RWPE2 (cell line): ENCODE results near the gene ZNF678.
"Not testable (repeated sequence)": the region's sequence is repeated elsewhere in the genome, so short reads cannot be mapped to it uniquely, and the experiment has no call there.

Experiments
- ATAC-seq: fragments of 200-7000 bp; cut with Tn5 transposase; 3 replicates; pipeline ENCODE4 v1.9.1; 2021; ENCODE audit warnings: low read depth
- DNase-seq: peaks from one replicate; pipeline ENCODE4 v3.0.0-alpha.2; 2020; ENCODE audit warnings: low spot score
- H3K27ac ChIP-seq: fragments of 450-650 bp; 2 replicates; pipeline ENCODE4 v1.5.1; 2017; ENCODE audit warnings: mild to moderate bottlenecking; ENCODE audit not compliant: poor library complexity, severe bottlenecking
- H3K27me3 ChIP-seq: fragments of 250-450 bp; sonication (Bioruptor Pico); 2 replicates; pipeline ENCODE4 v1.5.1; 2021; ENCODE audit warnings: mild to moderate bottlenecking, moderate library complexity; ENCODE audit not compliant: insufficient read depth, poor library complexity, severe bottlenecking
- H3K36me3 ChIP-seq: fragments of 250-450 bp; sonication (Bioruptor Pico); 2 replicates; pipeline ENCODE4 v1.5.1; 2020; ENCODE audit warnings: low read depth, mild to moderate bottlenecking, moderate library complexity
- H3K4me1 ChIP-seq: fragments of 250-450 bp; sonication (Bioruptor Pico); 2 replicates; pipeline ENCODE4 v1.5.1; 2021; ENCODE audit warnings: mild to moderate bottlenecking, moderate library complexity; ENCODE audit not compliant: insufficient read depth, poor library complexity, severe bottlenecking
- H3K4me3 ChIP-seq: fragments of 250-450 bp; sonication (Bioruptor Pico); 2 replicates; pipeline ENCODE4 v1.5.1; 2021; ENCODE audit warnings: mild to moderate bottlenecking, moderate library complexity; ENCODE audit not compliant: severe bottlenecking
- H3K9me3 ChIP-seq: fragments of 250-450 bp; sonication (Bioruptor Pico); 2 replicates; pipeline ENCODE4 v1.5.1; 2021; ENCODE audit warnings: mild to moderate bottlenecking, moderate library complexity; ENCODE audit not compliant: severe bottlenecking
- CTCF ChIP-seq: fragments of 450-650 bp; IDR thresholded peaks from one replicate; pipeline ENCODE4 v1.5.1; 2017; ENCODE audit warnings: mild to moderate bottlenecking, moderate library complexity; ENCODE audit not compliant: poor library complexity, severe bottlenecking

Gene ZNF678

DNA sequence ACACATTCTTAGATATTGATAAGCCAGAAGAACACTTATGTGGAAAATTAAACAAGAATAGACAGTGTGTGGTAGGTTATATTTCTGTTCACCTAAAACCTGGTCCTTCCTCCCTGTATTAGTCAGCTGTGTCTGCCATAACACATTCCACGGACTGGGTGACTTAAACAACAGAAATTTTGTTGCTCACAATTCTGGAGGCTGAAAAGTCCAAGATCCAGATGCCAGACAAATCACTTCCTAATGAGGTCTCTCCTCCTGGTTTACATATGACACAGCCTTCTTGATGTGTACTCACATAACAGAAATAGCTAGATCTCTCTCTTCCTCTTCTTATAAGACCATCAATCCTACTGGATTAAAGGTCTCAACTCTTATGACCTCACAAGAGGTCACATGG is 146.1 kb downstream of the ZNF678 start:
- no peaks in the 10 kb centered on the region for H3K4me1 ChIP-seq
- H3K4me3 ChIP-seq: no peak overlapping the region
- no peaks in the 10 kb centered on the region for H3K36me3 ChIP-seq
- no peak overlapping the region for H3K27ac ChIP-seq
- ATAC-seq (no peak), DNase-seq (no peak)
- no peaks in the 10 kb centered on the region for H3K27me3 ChIP-seq
- no peak for TF ChIP-seq CTCF
- H3K9me3 ChIP-seq: no peaks in the 10 kb centered on the region

GRCh38 chr1:227710474-227710873 is 147.1 kb downstream of the ZNF678 start:
- H3K36me3 ChIP-seq, H3K9me3 ChIP-seq, H3K4me1 ChIP-seq: not testable (repeated sequence)

DNA sequence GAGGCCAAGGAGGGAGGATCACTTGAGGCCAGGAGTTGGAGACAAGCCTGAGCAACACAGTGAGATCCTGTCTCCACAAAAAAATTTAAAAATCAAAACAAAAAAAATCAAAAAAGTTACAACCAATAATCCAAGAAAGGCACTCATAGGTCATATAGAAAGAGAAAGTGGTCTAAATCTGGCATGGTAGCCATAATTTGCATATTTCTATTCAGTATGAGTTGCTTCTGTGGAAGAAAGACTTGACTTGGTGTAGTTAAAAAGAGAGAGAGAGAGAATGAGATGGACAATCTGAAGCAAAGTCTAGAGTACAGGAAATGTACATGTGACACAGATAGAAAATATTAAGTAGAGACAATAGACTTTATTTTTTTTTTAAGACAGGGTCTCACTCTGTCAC is 149.3 kb downstream of the ZNF678 start:
- no peaks in the 10 kb centered on the region for H3K4me1 ChIP-seq
- no peaks in the 10 kb centered on the region for H3K9me3 ChIP-seq
- no peaks in the 10 kb centered on the region for H3K27me3 ChIP-seq
- no peak for DNase-seq
- H3K36me3 ChIP-seq: no peaks in the 10 kb centered on the region
- no peak overlapping the region for H3K27ac ChIP-seq
- no peak for ATAC-seq
- no peak overlapping the region for H3K4me3 ChIP-seq
- TF ChIP-seq CTCF: no peak

More at GRCh38 chr1:227710474-227710873, 147.1 kb downstream of the ZNF678 start:
- H3K27me3 ChIP-seq, ATAC-seq, DNase-seq, H3K4me3 ChIP-seq, H3K27ac ChIP-seq: not testable (repeated sequence)

- DNase-seq (no peak), ATAC-seq (no peak)
- H3K9me3 ChIP-seq: no peaks in the 10 kb centered on the region
- no peak for TF ChIP-seq CTCF
- no peaks in the 10 kb centered on the region for H3K4me1 ChIP-seq
- no peak overlapping the region for H3K27ac ChIP-seq
- no peaks in the 10 kb centered on the region for H3K36me3 ChIP-seq
- no peak overlapping the region for H3K4me3 ChIP-seq
- H3K27me3 ChIP-seq: no peaks in the 10 kb centered on the region
Observed at GRCh38 chr1:227718932-227719331, 155.6 kb downstream of the ZNF678 start.

GRCh38 chr1:227723474-227723873 is 160.1 kb downstream of the ZNF678 start:
- H3K4me1 ChIP-seq: no peaks in the 10 kb centered on the region
- DNase-seq (no peak), ATAC-seq (no peak)
- no peaks in the 10 kb centered on the region for H3K36me3 ChIP-seq
- TF ChIP-seq CTCF: no peak
- H3K9me3 ChIP-seq: no peaks in the 10 kb centered on the region
- no peak overlapping the region for H3K27ac ChIP-seq
- no peak overlapping the region for H3K4me3 ChIP-seq
- no peaks in the 10 kb centered on the region for H3K27me3 ChIP-seq

DNA sequence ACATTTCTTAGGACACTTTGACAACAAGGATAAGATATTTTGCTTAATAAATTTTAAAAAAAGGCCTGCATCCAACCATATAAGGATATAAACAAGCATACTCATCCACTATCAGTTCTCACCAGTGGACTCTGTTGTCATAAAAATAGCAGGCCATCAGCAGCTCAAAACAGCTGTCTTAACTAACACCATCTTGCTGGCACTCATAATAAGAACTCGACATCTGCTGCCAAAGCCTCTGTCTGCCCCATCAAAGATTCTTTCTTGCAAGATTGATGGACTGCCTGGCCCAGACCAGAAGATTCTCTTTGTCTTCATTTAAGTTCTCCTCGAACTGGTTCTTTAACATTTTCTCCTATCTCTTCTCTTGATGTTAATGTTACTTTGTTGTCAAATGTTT is 161.7 kb downstream of the ZNF678 start:
- TF ChIP-seq CTCF: no peak
- Histone ChIP-seq H3K36me3 (no peaks in the 10 kb centered on the region), H3K4me3 (no peak overlapping the region), H3K4me1 (no peaks in the 10 kb centered on the region), H3K27me3 (no peaks in the 10 kb centered on the region), H3K9me3 (no peaks in the 10 kb centered on the region), H3K27ac (no peak overlapping the region)
- DNase-seq (no peak), ATAC-seq (no peak)
